Naive thymus-derived CD4-positive, alpha-beta T cell (primary cell): ENCODE measurements around the gene JPH2. TPM values are rescaled to one million over a fixed set of nuclear protein-coding genes. Genes with fewer than 3 reads are reported as not detected.

Experiments
- ATAC-seq: fragments of 150-1000 bp; cut with Tn5 transposase; 2 replicates; pipeline ENCODE4 v1.10.0; 2021; ENCODE audit warnings: mild to moderate bottlenecking, moderate library complexity
- CTCF ChIA-PET: fragments of 350-600 bp; sonication (Branson Sonifier 250); formaldehyde crosslinking; loops from one replicate; lab custom pipeline; 2021; ENCODE audit warnings: antibody characterized with exemption; lab: Charles Lee
- POLR2A ChIA-PET: fragments of 350-600 bp; sonication (Branson Sonifier 250); formaldehyde crosslinking; loops from one replicate; lab custom pipeline; 2021; ENCODE audit warnings: antibody characterized with exemption, inconsistent platforms; lab: Charles Lee
- DNase-seq, 9 donors: peaks; one replicate each; pipeline versions ENCODE4 v3.0.0 to v3.0.0-alpha.2; 2020 to 2022; ENCODE audit warnings: mixed read lengths in 1 of 9
- H3K27ac ChIP-seq: one replicate; pipeline ENCODE4 v1.7.0; 2013; ENCODE audit warnings: mild to moderate bottlenecking, low read depth, low read length, moderate library complexity
- H3K27me3 ChIP-seq, 2 donors: one replicate each; pipeline ENCODE4 v1.7.0; 2013; ENCODE audit warnings: low read length in 2 of 2, mild to moderate bottlenecking in 2 of 2, moderate library complexity in 2 of 2; ENCODE audit not compliant: control insufficient read depth in 2 of 2, insufficient read depth in 2 of 2
- H3K36me3 ChIP-seq, 3 experiments: 1 replicate in 2 of 3; 2 replicates in 1 of 3; pipeline ENCODE4 v1.7.0; 2013; ENCODE audit warnings: low read length in 3 of 3, mild to moderate bottlenecking in 3 of 3, moderate library complexity in 1 of 3; ENCODE audit not compliant: insufficient read depth in 3 of 3, control insufficient read depth in 2 of 3
- H3K4me1 ChIP-seq, 2 donors: one replicate each; pipeline ENCODE4 v1.7.0; 2013; ENCODE audit warnings: low read length in 2 of 2, mild to moderate bottlenecking in 2 of 2, moderate library complexity in 1 of 2; ENCODE audit not compliant: control insufficient read depth in 2 of 2, insufficient read depth in 2 of 2
- H3K4me3 ChIP-seq: 2 replicates; pipeline ENCODE4 v1.7.0; 2013; ENCODE audit warnings: mild to moderate bottlenecking, low read length
- H3K9me3 ChIP-seq, 3 experiments: 1 replicate in 2 of 3; 2 replicates in 1 of 3; pipeline ENCODE4 v1.7.0; 2013; ENCODE audit warnings: low read length in 3 of 3; ENCODE audit not compliant: control insufficient read depth in 2 of 3
- H3K27ac Mint-ChIP-seq, 9 donors: one replicate each; pipeline ENCODE4 v1.8.0; 2020 to 2022; ENCODE audit warnings: mixed read lengths in 9 of 9, mild to moderate bottlenecking in 8 of 9, moderate library complexity in 5 of 9, inconsistent platforms in 2 of 9
- H3K27me3 Mint-ChIP-seq, 5 donors: one replicate each; pipeline ENCODE4 v1.8.0; 2021 to 2022; ENCODE audit warnings: mixed read lengths in 5 of 5, mild to moderate bottlenecking in 1 of 5
- H3K36me3 Mint-ChIP-seq, 5 donors: one replicate each; pipeline ENCODE4 v1.8.0; 2020 to 2022; ENCODE audit warnings: mixed read lengths in 5 of 5, mild to moderate bottlenecking in 3 of 5, inconsistent platforms in 1 of 5
- H3K4me1 Mint-ChIP-seq, 7 donors: one replicate each; pipeline ENCODE4 v1.8.0; 2020 to 2022; ENCODE audit warnings: mixed read lengths in 7 of 7, mild to moderate bottlenecking in 3 of 7, inconsistent platforms in 1 of 7
- H3K4me3 Mint-ChIP-seq, 10 donors: one replicate each; pipeline ENCODE4 v1.8.0; 2020 to 2022; ENCODE audit warnings: mild to moderate bottlenecking in 10 of 10, mixed read lengths in 10 of 10, moderate library complexity in 6 of 10, inconsistent platforms in 2 of 10
- H3K9me3 Mint-ChIP-seq, 11 donors: one replicate each; pipeline ENCODE4 v1.8.0; 2020 to 2022; ENCODE audit warnings: mixed read lengths in 11 of 11, mild to moderate bottlenecking in 4 of 11, inconsistent platforms in 1 of 11, moderate library complexity in 1 of 11
- intact Hi-C, 2 donors: fragments of 100-400 bp; cut with micrococcal nuclease; formaldehyde crosslinking; loops; one replicate each; pipeline ENCODE4 v1.15.1; 2023
- polyA plus RNA-seq, 2 donors: library from polyadenylated mRNA; unstranded; fragments of 300-500 nt; fragmentation: Illumina TruSeq; gene quantifications; one replicate each; pipeline ENCODE4 v1.2.3, GENCODE V29; 2021
- total RNA-seq, 6 experiments: library from RNA in 5 of 6; stranded (reverse) in 5 of 6; gene quantifications; 1 replicate in 5 of 6; 2 replicates in 1 of 6; pipeline ENCODE4 v1.2.3 and lab custom pipeline; 2021 to 2026

JPH2 gene
- total and polyA plus RNA-seq, 7 experiments from 2014 or later, result 0.07 to 0.17 TPM; not detected in 5

DNA sequence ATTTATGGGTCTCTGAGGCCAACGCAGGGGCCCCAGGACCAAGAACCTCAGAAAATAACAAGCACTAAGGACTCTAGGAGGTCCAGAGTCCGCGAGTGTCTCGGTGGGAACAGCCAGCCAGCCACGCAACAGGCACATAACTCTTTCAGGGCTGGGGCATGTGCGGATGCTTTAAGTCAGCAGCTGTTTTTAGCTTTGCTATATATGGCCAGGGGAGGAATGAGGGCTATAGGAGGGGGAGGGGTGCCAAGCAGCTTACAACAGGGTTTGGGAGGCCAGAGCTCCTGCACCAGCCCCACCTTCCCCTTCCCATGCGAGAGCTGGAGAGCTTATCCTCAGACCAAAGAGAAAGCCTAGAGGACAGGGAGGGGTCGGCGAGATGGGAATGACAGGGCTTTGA, 6.2 kb downstream of the JPH2 start:
- DNase-seq (no peak), ATAC-seq (no peak)
- Mint-ChIP-seq H3K36me3 (no peaks in the 10 kb centered on the region), H3K27ac (no peak overlapping the region), H3K27me3 (peaks cover 32 to 58% (median 42%) of the 10 kb centered on the region in 5 donors), H3K9me3 (no peaks in the 10 kb centered on the region), H3K4me1 (no peaks in the 10 kb centered on the region), H3K4me3 (no peak overlapping the region)
- intact Hi-C loops, result no loop called here
- no peaks in the 10 kb centered on the region for H3K9me3 ChIP-seq
- no peak overlapping the region for H3K4me3 ChIP-seq
- no peaks in the 10 kb centered on the region for H3K4me1 ChIP-seq
- ChIA-PET CTCF (interaction anchor here (0.6 to 3.7 kb wide), 2 partner anchors 9 to 64 kb away, joined by 3 to 14 read pairs; no protein-coding TSS in a partner anchor), POLR2A (no interaction called here)
- no peak overlapping the region for H3K27ac ChIP-seq
- peaks cover 0 to 7% of the 10 kb centered on the region in 2 donors for H3K27me3 ChIP-seq
- H3K36me3 ChIP-seq, result no peaks in the 10 kb centered on the region

DNA sequence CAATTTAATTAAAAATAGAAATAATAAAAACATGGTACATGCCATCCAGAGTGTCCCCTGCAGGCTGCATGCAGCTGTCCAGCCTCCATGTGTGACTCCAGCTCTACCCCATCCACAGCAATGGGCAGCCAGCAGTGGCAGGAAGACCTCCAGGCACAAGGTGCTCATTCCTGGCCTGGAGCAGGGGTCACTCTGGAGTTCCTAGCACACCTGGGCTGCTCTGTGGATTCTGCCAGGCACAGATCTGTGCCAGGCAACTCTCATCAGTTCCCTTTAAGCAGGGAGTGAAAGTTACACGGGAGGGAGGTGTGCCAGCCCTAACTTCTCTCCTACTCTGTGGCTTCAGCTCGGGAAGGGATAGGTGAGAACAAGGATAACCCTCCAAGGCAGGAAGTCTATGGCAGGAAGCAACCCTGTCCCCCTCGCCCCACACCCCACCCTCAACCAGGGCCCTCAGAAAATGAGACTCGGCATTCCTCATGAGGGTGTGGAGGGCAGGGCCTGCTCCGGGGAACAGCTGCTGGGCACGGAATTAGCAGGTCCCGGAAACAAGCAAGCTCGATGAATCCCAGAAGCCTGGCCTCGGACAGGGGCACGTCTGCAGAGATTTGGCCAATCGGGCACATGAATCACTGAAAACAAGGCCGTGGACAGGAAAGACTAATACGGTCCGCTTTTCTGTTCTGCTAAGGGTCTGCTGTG, 10.0 kb downstream of the JPH2 start:
- Mint-ChIP-seq H3K27ac (no peak overlapping the region), H3K36me3 (no peaks in the 10 kb centered on the region), H3K4me3 (no peak overlapping the region), H3K4me1 (no peaks in the 10 kb centered on the region), H3K9me3 (no peaks in the 10 kb centered on the region), H3K27me3 (peaks cover 17 to 34% (median 26%) of the 10 kb centered on the region in 5 donors)
- ChIA-PET CTCF (no interaction called here), POLR2A (no interaction called here)
- Histone ChIP-seq H3K27ac (no peak overlapping the region), H3K9me3 (no peaks in the 10 kb centered on the region), H3K4me1 (no peaks in the 10 kb centered on the region), H3K27me3 (no peaks in the 10 kb centered on the region), H3K36me3 (no peaks in the 10 kb centered on the region), H3K4me3 (no peak overlapping the region)
- no peak for ATAC-seq
- no peak for DNase-seq
- intact Hi-C loops, result no loop called here

DNA sequence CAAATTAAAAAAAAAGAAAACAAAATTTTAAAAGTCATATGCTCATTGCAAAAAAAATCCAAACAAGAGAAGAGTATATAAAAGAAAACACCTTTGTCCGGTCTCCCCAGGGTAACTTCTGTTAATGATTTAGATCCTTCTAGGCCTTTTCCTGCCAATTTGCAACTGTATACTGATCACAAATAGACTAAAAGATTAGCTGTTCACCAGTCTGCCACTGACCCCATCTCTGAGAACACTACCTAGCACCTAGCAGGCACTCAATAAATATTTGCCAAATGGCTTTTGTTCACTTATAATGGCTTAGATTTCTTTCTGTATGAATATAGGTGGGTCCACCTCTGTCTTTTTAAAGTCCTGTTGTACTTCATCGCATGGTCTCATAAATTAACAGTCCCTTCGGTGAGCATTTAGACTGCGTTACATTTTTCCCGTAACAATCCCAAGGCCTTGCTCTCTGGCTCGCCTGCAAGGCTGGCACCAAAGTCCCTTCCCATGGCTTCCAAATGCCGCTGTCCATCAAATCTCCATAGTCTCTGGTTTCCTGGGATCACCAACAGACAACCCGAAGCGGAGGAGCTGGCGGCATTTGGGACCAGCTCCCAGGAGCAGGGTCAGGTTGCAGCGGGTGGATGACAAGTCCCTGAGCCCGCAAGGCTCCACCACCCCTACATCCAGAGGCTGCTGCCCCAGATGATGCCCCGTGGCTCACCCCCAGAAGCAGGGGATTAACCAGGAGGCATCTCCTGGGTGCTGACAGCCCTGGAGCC, 11.8 kb downstream of the JPH2 start:
- no peak overlapping the region for H3K27ac Mint-ChIP-seq
- ChIA-PET POLR2A (no interaction called here), CTCF (no interaction called here)
- Histone ChIP-seq H3K36me3 (no peaks in the 10 kb centered on the region), H3K4me3 (no peak overlapping the region), H3K9me3 (no peaks in the 10 kb centered on the region), H3K27ac (no peak overlapping the region), H3K27me3 (no peaks in the 10 kb centered on the region), H3K4me1 (no peaks in the 10 kb centered on the region)
- ATAC-seq, result no peak
- intact Hi-C loops, result no loop called here
- H3K27me3 Mint-ChIP-seq, result peaks cover 18 to 31% (median 25%) of the 10 kb centered on the region in 5 donors
- H3K4me1 Mint-ChIP-seq, result peaks cover 0 to 2% (median 0%) of the 10 kb centered on the region in 7 donors
- no peaks in the 10 kb centered on the region for H3K36me3 Mint-ChIP-seq
- DNase-seq, result no peak
- H3K9me3 Mint-ChIP-seq, result peaks cover 0 to under 1% (median 0%) of the 10 kb centered on the region in 11 donors
- H3K4me3 Mint-ChIP-seq, result no peak overlapping the region

DNA sequence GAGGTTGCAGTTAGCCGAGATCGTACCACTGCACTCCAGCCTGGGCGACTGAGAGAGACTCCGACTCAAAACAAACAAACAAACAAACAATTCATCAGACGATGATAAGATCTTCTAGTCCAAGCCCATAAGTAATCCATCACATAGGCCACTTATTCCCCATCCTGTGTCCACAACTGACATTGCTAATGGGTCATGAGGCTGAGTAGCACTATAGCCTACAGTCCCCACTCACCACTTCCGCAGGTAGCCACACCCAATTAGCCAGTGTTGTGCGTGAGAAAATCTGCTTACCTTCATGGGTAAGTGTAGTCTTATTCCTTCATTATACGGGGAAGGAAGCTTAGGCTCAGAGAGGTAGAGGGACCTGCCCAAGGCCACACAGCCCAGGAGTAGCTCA, 13.1 kb downstream of the JPH2 start:
- H3K4me1 ChIP-seq, result no peaks in the 10 kb centered on the region
- no peak overlapping the region for H3K27ac ChIP-seq
- H3K9me3 ChIP-seq, result no peaks in the 10 kb centered on the region
- DNase-seq, result no peak
- peaks cover 0 to 7% (median 1%) of the 10 kb centered on the region in 11 donors for H3K9me3 Mint-ChIP-seq
- H3K4me3 ChIP-seq, result no peak overlapping the region
- peaks cover 0 to 2% (median 0%) of the 10 kb centered on the region in 7 donors for H3K4me1 Mint-ChIP-seq
- H3K36me3 Mint-ChIP-seq, result no peaks in the 10 kb centered on the region
- intact Hi-C loops, result no loop called here
- ChIA-PET POLR2A (no interaction called here), CTCF (no interaction called here)
- H3K36me3 ChIP-seq, result no peaks in the 10 kb centered on the region
- H3K27ac Mint-ChIP-seq, result no peak overlapping the region
- peaks cover 22 to 42% (median 26%) of the 10 kb centered on the region in 5 donors for H3K27me3 Mint-ChIP-seq
- no peaks in the 10 kb centered on the region for H3K27me3 ChIP-seq
- H3K4me3 Mint-ChIP-seq, result no peak overlapping the region
- ATAC-seq, result no peak

DNA sequence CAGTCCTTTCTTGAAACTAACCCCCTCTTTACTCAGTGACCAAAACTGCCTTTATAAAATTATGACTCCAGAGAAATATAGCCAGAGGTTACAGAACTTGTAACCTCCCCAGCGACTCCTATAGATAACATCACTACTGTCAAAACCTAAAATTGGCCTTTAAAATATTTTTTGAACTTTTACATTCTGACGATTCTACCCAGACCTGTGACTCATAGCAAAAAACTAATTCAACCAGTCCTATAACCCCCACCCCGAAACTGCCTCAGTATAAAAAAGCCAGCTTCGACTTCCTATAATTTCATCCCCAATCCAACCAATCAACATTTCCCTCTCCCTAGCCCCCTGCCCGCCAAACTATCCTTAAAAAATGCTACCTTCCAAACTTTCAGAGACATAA, 13.9 kb downstream of the JPH2 start:
- Mint-ChIP-seq H3K27ac (no peak overlapping the region), H3K4me1 (peaks cover 0 to 2% (median 0%) of the 10 kb centered on the region in 7 donors), H3K4me3 (no peak overlapping the region), H3K9me3 (peaks cover 0 to 10% (median 2%) of the 10 kb centered on the region in 11 donors), H3K36me3 (no peaks in the 10 kb centered on the region), H3K27me3 (peaks cover 22 to 44% (median 27%) of the 10 kb centered on the region in 5 donors)
- ChIA-PET CTCF (no interaction called here), POLR2A (no interaction called here)
- intact Hi-C loops, result no loop called here
- Histone ChIP-seq H3K36me3 (no peaks in the 10 kb centered on the region), H3K9me3 (no peaks in the 10 kb centered on the region), H3K4me1 (no peaks in the 10 kb centered on the region), H3K4me3 (no peak overlapping the region), H3K27me3 (no peaks in the 10 kb centered on the region), H3K27ac (no peak overlapping the region)
- DNase-seq, result no peak
- ATAC-seq, result no peak

DNA sequence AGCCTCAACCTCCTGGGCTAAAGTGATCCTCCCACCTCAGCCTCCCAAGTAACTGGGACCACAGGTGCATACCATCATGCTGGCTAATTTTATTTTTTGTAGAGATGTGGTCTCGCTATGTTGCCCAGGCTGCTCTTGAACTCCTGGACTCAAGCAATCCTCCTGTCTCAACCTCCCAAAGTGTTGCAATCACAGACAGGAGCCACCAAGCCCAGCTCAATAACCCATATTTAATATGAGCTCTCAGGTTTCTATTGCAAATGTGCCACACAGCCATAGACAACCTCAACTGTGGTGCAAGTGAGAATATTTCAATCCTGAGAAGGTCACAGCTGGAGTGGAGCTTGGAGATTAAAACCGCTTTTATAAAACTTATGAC, 14.4 kb downstream of the JPH2 start:
- Mint-ChIP-seq H3K4me1 (peaks cover 0 to 2% (median 0%) of the 10 kb centered on the region in 7 donors), H3K36me3 (no peaks in the 10 kb centered on the region), H3K4me3 (no peak overlapping the region), H3K9me3 (peaks cover 0 to 10% (median 2%) of the 10 kb centered on the region in 11 donors), H3K27ac (no peak overlapping the region), H3K27me3 (peaks cover 22 to 44% (median 29%) of the 10 kb centered on the region in 5 donors)
- H3K27me3 ChIP-seq, result no peaks in the 10 kb centered on the region
- DNase-seq (no peak), ATAC-seq (no peak)
- H3K36me3 ChIP-seq, result no peaks in the 10 kb centered on the region
- intact Hi-C loops, result no loop called here
- H3K9me3 ChIP-seq, result no peaks in the 10 kb centered on the region
- ChIA-PET CTCF (no interaction called here), POLR2A (no interaction called here)
- no peak overlapping the region for H3K4me3 ChIP-seq
- H3K4me1 ChIP-seq, result no peaks in the 10 kb centered on the region
- no peak overlapping the region for H3K27ac ChIP-seq
